ENCODE data around the gene SHC1.

SHC1 gene

GRCh38 chr1:154955039-154955717, 15.4 kb downstream of the SHC1 start:
- TF ChIP-seq, protein P1, sequence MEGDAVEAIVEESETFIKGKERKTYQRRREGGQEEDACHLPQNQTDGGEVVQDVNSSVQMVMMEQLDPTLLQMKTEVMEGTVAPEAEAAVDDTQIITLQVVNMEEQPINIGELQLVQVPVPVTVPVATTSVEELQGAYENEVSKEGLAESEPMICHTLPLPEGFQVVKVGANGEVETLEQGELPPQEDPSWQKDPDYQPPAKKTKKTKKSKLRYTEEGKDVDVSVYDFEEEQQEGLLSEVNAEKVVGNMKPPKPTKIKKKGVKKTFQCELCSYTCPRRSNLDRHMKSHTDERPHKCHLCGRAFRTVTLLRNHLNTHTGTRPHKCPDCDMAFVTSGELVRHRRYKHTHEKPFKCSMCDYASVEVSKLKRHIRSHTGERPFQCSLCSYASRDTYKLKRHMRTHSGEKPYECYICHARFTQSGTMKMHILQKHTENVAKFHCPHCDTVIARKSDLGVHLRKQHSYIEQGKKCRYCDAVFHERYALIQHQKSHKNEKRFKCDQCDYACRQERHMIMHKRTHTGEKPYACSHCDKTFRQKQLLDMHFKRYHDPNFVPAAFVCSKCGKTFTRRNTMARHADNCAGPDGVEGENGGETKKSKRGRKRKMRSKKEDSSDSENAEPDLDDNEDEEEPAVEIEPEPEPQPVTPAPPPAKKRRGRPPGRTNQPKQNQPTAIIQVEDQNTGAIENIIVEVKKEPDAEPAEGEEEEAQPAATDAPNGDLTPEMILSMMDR (IDR thresholded peaks at IDR 0.05; ENCODE audit: poor library complexity, severe bottlenecking): no peak
- H3K4me1 ChIP-seq (ENCODE audit: insufficient read depth, poor library complexity, severe bottlenecking): peaks cover 10% of the 10 kb centered on the region
- H3K27ac ChIP-seq (ENCODE audit: poor library complexity, severe bottlenecking): peak overlapping the region; percentile 36
- H3K36me3 ChIP-seq (ENCODE audit: low read depth): peaks cover 8% of the 10 kb centered on the region
- peak overlapping the region; percentile 33 for H3K4me3 ChIP-seq (ENCODE audit: severe bottlenecking)
- H3K27me3 ChIP-seq (ENCODE audit: insufficient read depth, poor library complexity, severe bottlenecking): no peaks in the 10 kb centered on the region
- DNase-seq (ENCODE audit: low spot score) (no peak), ATAC-seq (ENCODE audit: low read depth) (no peak; the same call in 2 of the 3 replicates)
- H3K9me3 ChIP-seq (ENCODE audit: severe bottlenecking): no peaks in the 10 kb centered on the region

- no peak overlapping the region for H3K4me3 ChIP-seq (ENCODE audit: severe bottlenecking)
- no peak for DNase-seq (ENCODE audit: low spot score)
- ATAC-seq (ENCODE audit: low read depth): no peak
- H3K36me3 ChIP-seq (ENCODE audit: low read depth): peaks cover 4% of the 10 kb centered on the region
- no peak overlapping the region for H3K27ac ChIP-seq (ENCODE audit: poor library complexity, severe bottlenecking)
- H3K4me1 ChIP-seq (ENCODE audit: insufficient read depth, poor library complexity, severe bottlenecking): peaks cover 10% of the 10 kb centered on the region
- H3K9me3 ChIP-seq (ENCODE audit: severe bottlenecking): no peaks in the 10 kb centered on the region
- no peaks in the 10 kb centered on the region for H3K27me3 ChIP-seq (ENCODE audit: insufficient read depth, poor library complexity, severe bottlenecking)
- TF ChIP-seq, protein P1 (IDR thresholded peaks at IDR 0.05; ENCODE audit: poor library complexity, severe bottlenecking): no peak
These were observed 16.0 kb downstream of the SHC1 start for GRCh38 chr1:154954541-154954940.

DNA sequence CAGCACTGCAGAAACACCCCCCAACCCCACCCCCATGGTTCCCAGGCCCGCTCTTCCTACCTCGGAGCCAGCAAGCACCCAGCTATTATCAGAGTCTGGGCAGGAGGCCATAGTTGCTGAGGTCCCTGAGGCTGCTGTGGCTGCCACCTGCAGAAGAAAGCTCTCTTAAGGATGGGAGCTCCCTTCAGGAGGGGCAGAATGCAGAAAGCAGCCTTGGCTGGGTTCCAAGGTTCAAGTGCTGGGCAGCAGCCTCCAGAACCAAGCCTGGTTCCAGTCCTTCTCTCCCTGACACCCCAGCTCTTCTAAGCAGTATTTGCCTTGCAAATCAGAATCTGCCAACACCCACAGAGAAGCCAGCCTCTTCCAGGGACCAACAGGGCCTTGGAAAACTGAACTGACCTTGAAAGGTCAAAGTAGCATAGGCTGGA, 16.9 kb downstream of the SHC1 start:
- DNase-seq (ENCODE audit: low spot score): no peak
- Histone ChIP-seq H3K4me1 (ENCODE audit: insufficient read depth, poor library complexity, severe bottlenecking) (peaks cover 10% of the 10 kb centered on the region), H3K27ac (ENCODE audit: poor library complexity, severe bottlenecking) (no peak overlapping the region), H3K9me3 (ENCODE audit: severe bottlenecking) (no peaks in the 10 kb centered on the region), H3K4me3 (ENCODE audit: severe bottlenecking) (no peak overlapping the region), H3K27me3 (ENCODE audit: insufficient read depth, poor library complexity, severe bottlenecking) (no peaks in the 10 kb centered on the region), H3K36me3 (ENCODE audit: low read depth) (no peaks in the 10 kb centered on the region)
- TF ChIP-seq, protein P1 (IDR thresholded peaks at IDR 0.05; ENCODE audit: poor library complexity, severe bottlenecking): no peak
- ATAC-seq (ENCODE audit: low read depth): no peak

GRCh38 chr1:154952664-154953063, 17.9 kb downstream of the SHC1 start:
- H3K4me3 ChIP-seq (ENCODE audit: severe bottlenecking): no peak overlapping the region
- no peaks in the 10 kb centered on the region for H3K36me3 ChIP-seq (ENCODE audit: low read depth)
- no peak overlapping the region for H3K27ac ChIP-seq (ENCODE audit: poor library complexity, severe bottlenecking)
- DNase-seq (ENCODE audit: low spot score) (no peak), ATAC-seq (ENCODE audit: low read depth) (no peak)
- H3K9me3 ChIP-seq (ENCODE audit: severe bottlenecking): no peaks in the 10 kb centered on the region
- H3K27me3 ChIP-seq (ENCODE audit: insufficient read depth, poor library complexity, severe bottlenecking): no peaks in the 10 kb centered on the region
- peaks cover 10% of the 10 kb centered on the region for H3K4me1 ChIP-seq (ENCODE audit: insufficient read depth, poor library complexity, severe bottlenecking)
- TF ChIP-seq, protein P1 (IDR thresholded peaks at IDR 0.05; ENCODE audit: poor library complexity, severe bottlenecking): no peak

Data from RWPE2 (cell line).